ENCODE data around the gene JMJD6.
A peak's percentile ranks its signal among the peaks of the same experiment; 100 is the strongest.

The JMJD6 gene

GRCh38 chr17:76671912-76672262 is 54.5 kb downstream of the JMJD6 start:
- TF ChIP-seq TAF1 (IDR thresholded peaks at IDR 0.05; ENCODE audit: low read depth) (peak; percentile 55; the same call in 1 of the 2 replicates), EGR1 (IDR thresholded peaks at IDR 0.05) (0 out of 2 replicates have a peak, but pooled peaks have one; percentile 23), ZBTB7A (IDR thresholded peaks at IDR 0.05; ENCODE audit: low read depth) (no peak)

GRCh38 chr17:76671123-76671911 is 55.1 kb downstream of the JMJD6 start:
- 0 out of 2 replicates have a peak, but pooled peaks have one; percentile 51 for TF ChIP-seq CREB1 (IDR thresholded peaks at IDR 0.05; ENCODE audit: low read depth)
- peak; percentile 89 for TF ChIP-seq NFIC (IDR thresholded peaks at IDR 0.05)
- TF ChIP-seq EGR1 (IDR thresholded peaks at IDR 0.05) = no peak
- TF ChIP-seq TCF12 (IDR thresholded peaks at IDR 0.05; ENCODE audit: low read depth) = peak; percentile 97
- TF ChIP-seq TEAD4 (IDR thresholded peaks at IDR 0.05) = peak; percentile 96
- TF ChIP-seq ZBTB7A (IDR thresholded peaks at IDR 0.05; ENCODE audit: low read depth) = no peak; the same call in 1 of the 2 replicates
- TF ChIP-seq REST (IDR thresholded peaks at IDR 0.05; ENCODE audit: low read depth) = no peak
- TF ChIP-seq TAF1 (IDR thresholded peaks at IDR 0.05; ENCODE audit: low read depth) = peak; percentile 48
- peak; percentile 96 for TF ChIP-seq EP300 (IDR thresholded peaks at IDR 0.05; ENCODE audit: borderline replicate concordance)
- TF ChIP-seq FOXM1 (IDR thresholded peaks at IDR 0.05; ENCODE audit: borderline replicate concordance, low read depth) = peak; percentile 78; the same call in 1 of the 2 replicates
- TF ChIP-seq RAD21 (IDR thresholded peaks at IDR 0.05; ENCODE audit: low read depth) = peak; percentile 26; the same call in 1 of the 2 replicates
- TF ChIP-seq, protein P1, sequence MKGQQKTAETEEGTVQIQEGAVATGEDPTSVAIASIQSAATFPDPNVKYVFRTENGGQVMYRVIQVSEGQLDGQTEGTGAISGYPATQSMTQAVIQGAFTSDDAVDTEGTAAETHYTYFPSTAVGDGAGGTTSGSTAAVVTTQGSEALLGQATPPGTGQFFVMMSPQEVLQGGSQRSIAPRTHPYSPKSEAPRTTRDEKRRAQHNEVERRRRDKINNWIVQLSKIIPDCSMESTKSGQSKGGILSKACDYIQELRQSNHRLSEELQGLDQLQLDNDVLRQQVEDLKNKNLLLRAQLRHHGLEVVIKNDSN (IDR thresholded peaks at IDR 0.05) = peak; percentile 40; the same call in 1 of the 2 replicates
- TF ChIP-seq MAX (IDR thresholded peaks at IDR 0.05) = peak; percentile 81
- peak; percentile 45; the same call in 1 of the 2 replicates for TF ChIP-seq CEBPB (IDR thresholded peaks at IDR 0.05)
- TF ChIP-seq YY1 (IDR thresholded peaks at IDR 0.05; ENCODE audit: low read depth) = 0 out of 2 replicates have a peak, but pooled peaks have one; percentile 79

DNA sequence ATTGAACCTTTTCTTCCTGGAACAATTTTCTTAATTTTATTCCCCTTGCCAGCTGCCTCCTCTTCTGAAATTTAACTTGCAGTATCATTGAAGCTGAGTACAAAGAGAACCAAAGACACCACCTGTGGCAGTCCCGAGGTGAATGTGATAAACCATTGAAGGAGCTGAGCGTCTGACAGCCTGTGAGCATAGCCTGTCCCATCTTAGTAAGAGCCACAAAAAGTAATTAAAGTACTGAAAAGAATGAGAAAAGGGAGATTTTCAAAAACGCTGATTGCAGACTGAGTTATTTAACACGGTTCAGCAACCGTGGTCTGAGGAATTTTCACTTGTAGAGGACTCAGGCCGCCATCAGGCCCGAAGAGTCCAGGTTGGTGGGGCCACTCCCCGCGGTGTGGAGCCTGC is 55.7 kb downstream of the JMJD6 start:
- TF ChIP-seq REST (IDR thresholded peaks at IDR 0.05; ENCODE audit: low read depth) = no peak
- TF ChIP-seq ZBTB7A (IDR thresholded peaks at IDR 0.05; ENCODE audit: low read depth) = 0 out of 2 replicates have a peak, but pooled peaks have one; percentile 36

- peak; percentile 93 for TF ChIP-seq EP300 (IDR thresholded peaks at IDR 0.05; ENCODE audit: borderline replicate concordance)
- peak; percentile 71; the same call in 1 of the 2 replicates for TF ChIP-seq FOXM1 (IDR thresholded peaks at IDR 0.05; ENCODE audit: borderline replicate concordance, low read depth)
- peak; percentile 34; the same call in 1 of the 2 replicates for TF ChIP-seq MAX (IDR thresholded peaks at IDR 0.05)
- TF ChIP-seq TCF12 (IDR thresholded peaks at IDR 0.05; ENCODE audit: low read depth) = peak; percentile 86
- TF ChIP-seq TAF1 (IDR thresholded peaks at IDR 0.05; ENCODE audit: low read depth) = no peak
- TF ChIP-seq NFIC (IDR thresholded peaks at IDR 0.05) = peak; percentile 97
- TF ChIP-seq CEBPB (IDR thresholded peaks at IDR 0.05) = peak; percentile 63
- no peak for TF ChIP-seq EGR1 (IDR thresholded peaks at IDR 0.05)
- TF ChIP-seq, protein P1 (IDR thresholded peaks at IDR 0.05) = no peak
- no peak for TF ChIP-seq CREB1 (IDR thresholded peaks at IDR 0.05; ENCODE audit: low read depth)
- no peak for TF ChIP-seq REST (IDR thresholded peaks at IDR 0.05; ENCODE audit: low read depth)
- no peak for TF ChIP-seq RAD21 (IDR thresholded peaks at IDR 0.05; ENCODE audit: low read depth)
- TF ChIP-seq YY1 (IDR thresholded peaks at IDR 0.05; ENCODE audit: low read depth) = no peak
- TF ChIP-seq ZBTB7A (IDR thresholded peaks at IDR 0.05; ENCODE audit: low read depth) = no peak
- TF ChIP-seq TEAD4 (IDR thresholded peaks at IDR 0.05) = peak; percentile 88
Observed at GRCh38 chr17:76670020-76670717, 56.2 kb downstream of the JMJD6 start.

Measured in Ishikawa (cell line).